Keratinocyte (primary cell): ENCODE results near the gene FAM184B.

Experiments used
- CTCF ChIP-seq, 3 experiments: IDR thresholded peaks in 1 of 3; conservative IDR thresholded peaks in 1 of 3; optimal IDR thresholded peaks in 1 of 3; 2 replicates in 2 of 3; 3 replicates in 1 of 3; pipeline versions ENCODE3 to v1.5.1; 2011; ENCODE audit warnings: low read length in 3 of 3, mild to moderate bottlenecking in 3 of 3, moderate library complexity in 2 of 3, control low read depth in 1 of 3, inconsistent platforms in 1 of 3; ENCODE audit not compliant: insufficient read depth in 2 of 3; ENCODE audit errors: extremely low read depth in 1 of 3
- EZH2 ChIP-seq: IDR thresholded peaks from one replicate; pipeline ENCODE4 v1.6.1; 2012; ENCODE audit warnings: inconsistent platforms, mild to moderate bottlenecking, low read length, moderate library complexity

GRCh38 chr4:17770845-17771244 lies 10.6 kb downstream of the FAM184B start:
- TF ChIP-seq CTCF (optimal IDR thresholded peaks at IDR 0.05 in 1 of 3, IDR thresholded peaks at IDR 0.05 in 1 of 3, conservative IDR thresholded peaks at IDR 0.05 in 1 of 3; ENCODE audit: extremely low read depth in 1 of 3, insufficient read depth in 2 of 3, low read length in 3 of 3) (no peak), EZH2 (no peak)
